IMR-90 (cell line): ENCODE measurements around the gene SMIM24. TPM values are rescaled to one million over a fixed set of nuclear protein-coding genes. Genes with fewer than 3 reads are reported as not detected.

Source experiments
- ATAC-seq: fragments of 200-7000 bp; cut with Tn5 transposase; 2 replicates; pipeline ENCODE4 v1.9.1; 2020; ENCODE audit warnings: low read depth, mild to moderate bottlenecking, moderate library complexity
- BruUV-seq: library from RNA; stranded (reverse); fragments of 400-500 nt; replicated peaks from 2 replicates; lab custom pipeline; 2021; lab: Mats Ljungman, UMichigan
- CTCF ChIA-PET: fragments of 300-600 bp; formaldehyde crosslinking; extraction: SDS; loops from one replicate; lab custom pipeline; 2021; ENCODE audit warnings: antibody characterized with exemption; lab: Yijun Ruan, JAX
- POLR2A ChIA-PET: fragments of 300-600 bp; sonication (Branson Sonifier 250); formaldehyde crosslinking; loops from one replicate; lab custom pipeline; 2022; ENCODE audit warnings: antibody characterized with exemption; ENCODE audit not compliant: unreplicated experiment; lab: Charles Lee
- DNase-seq: peaks from one replicate; pipeline ENCODE4 v3.0.0; 2013
- H2AFZ ChIP-seq: replicated peaks from 2 replicates; pipeline ENCODE3; 2013; ENCODE audit warnings: low read length, mild to moderate bottlenecking; ENCODE audit not compliant: poor library complexity
- H2AK5ac ChIP-seq: 2 replicates; pipeline ENCODE4 v1.6.1; 2013; ENCODE audit warnings: low read depth, low read length, inconsistent platforms
- H2AK9ac ChIP-seq: replicated peaks from 2 replicates; pipeline ENCODE3; 2013; ENCODE audit warnings: mild to moderate bottlenecking, low read depth, low read length, moderate library complexity; ENCODE audit not compliant: poor library complexity
- H2BK120ac ChIP-seq: 2 replicates; pipeline ENCODE4 v1.6.1; 2013; ENCODE audit warnings: low read depth, low read length, inconsistent platforms
- H2BK15ac ChIP-seq: 3 replicates; pipeline ENCODE4 v1.6.1; 2013; ENCODE audit warnings: low read depth, low read length, inconsistent platforms
- H2BK20ac ChIP-seq: 2 replicates; pipeline ENCODE4 v1.6.1; 2013; ENCODE audit warnings: low read depth, mild to moderate bottlenecking, inconsistent platforms, low read length, moderate library complexity
- H2BK5ac ChIP-seq: 2 replicates; pipeline ENCODE4 v1.6.1; 2013; ENCODE audit warnings: mild to moderate bottlenecking, low read depth, low read length, inconsistent platforms; ENCODE audit not compliant: poor library complexity, severe bottlenecking
- H3K14ac ChIP-seq: replicated peaks from 2 replicates; pipeline ENCODE4 v1.6.1; 2013; ENCODE audit warnings: low read depth, low read length, inconsistent platforms
- H3K18ac ChIP-seq: 2 replicates; pipeline ENCODE4 v1.6.1; 2013; ENCODE audit warnings: low read depth, low read length, control low read depth
- H3K23ac ChIP-seq: 2 replicates; pipeline ENCODE4 v1.6.1; 2013; ENCODE audit warnings: low read depth, low read length, inconsistent platforms
- H3K27ac ChIP-seq: 2 replicates; pipeline ENCODE4 v1.5.1; 2013; ENCODE audit warnings: mild to moderate bottlenecking, control low read depth, low read length; ENCODE audit not compliant: insufficient read depth
- H3K27me3 ChIP-seq: 2 replicates; pipeline ENCODE4 v1.6.1; 2013; ENCODE audit warnings: low read length; ENCODE audit not compliant: control insufficient read depth, insufficient read depth
- H3K36me3 ChIP-seq: 2 replicates; pipeline ENCODE4 v1.6.1; 2013; ENCODE audit warnings: low read length, mixed read lengths; ENCODE audit not compliant: control insufficient read depth, insufficient read depth
- H3K4ac ChIP-seq: 2 replicates; pipeline ENCODE4 v1.6.1; 2013; ENCODE audit warnings: low read depth, low read length, inconsistent platforms
- H3K4me1 ChIP-seq: 2 replicates; pipeline ENCODE4 v1.6.1; 2013; ENCODE audit warnings: low read length, mixed read lengths; ENCODE audit not compliant: control insufficient read depth, insufficient read depth
- H3K4me2 ChIP-seq: 2 replicates; pipeline ENCODE4 v1.6.1; 2013; ENCODE audit warnings: low read depth, mild to moderate bottlenecking, control low read depth, low read length, moderate library complexity
- H3K4me3 ChIP-seq: 2 replicates; pipeline ENCODE4 v1.5.1; 2013; ENCODE audit warnings: low read depth, mild to moderate bottlenecking, control low read depth, low read length, moderate library complexity; ENCODE audit not compliant: insufficient read depth
- H3K56ac ChIP-seq: 2 replicates; pipeline ENCODE4 v1.6.1; 2013; ENCODE audit warnings: low read length, inconsistent platforms; ENCODE audit not compliant: insufficient read depth; ENCODE audit errors: extremely low read depth
- H3K79me1 ChIP-seq, 2 experiments: 2 replicates each; pipeline ENCODE4 v1.6.1; 2013; ENCODE audit warnings: low read length in 2 of 2, inconsistent platforms in 1 of 2, low read depth in 1 of 2
- H3K9ac ChIP-seq: 2 replicates; pipeline ENCODE4 v1.6.1; 2013; ENCODE audit warnings: low read depth, low read length, control low read depth
- H3K9me1 ChIP-seq: 2 replicates; pipeline ENCODE4 v1.6.1; 2013; ENCODE audit warnings: low read length, inconsistent platforms; ENCODE audit not compliant: insufficient read depth
- H3K9me3 ChIP-seq: 2 replicates; pipeline ENCODE4 v1.6.1; 2013; ENCODE audit warnings: low read length; ENCODE audit not compliant: control insufficient read depth, insufficient read depth
- H4K20me1 ChIP-seq: 2 replicates; pipeline ENCODE4 v1.6.1; 2013; ENCODE audit warnings: low read length, inconsistent platforms; ENCODE audit not compliant: insufficient read depth
- H4K5ac ChIP-seq: 2 replicates; pipeline ENCODE4 v1.6.1; 2013; ENCODE audit warnings: mild to moderate bottlenecking, low read depth, low read length, control low read depth
- H4K8ac ChIP-seq, 2 experiments: 2 replicates each; pipeline ENCODE4 v1.6.1; 2013; ENCODE audit warnings: low read depth in 2 of 2, low read length in 2 of 2, control low read depth in 1 of 2, inconsistent platforms in 1 of 2
- H4K91ac ChIP-seq: 2 replicates; pipeline ENCODE4 v1.6.1; 2013; ENCODE audit warnings: low read depth, low read length, inconsistent platforms; ENCODE audit not compliant: insufficient read depth
- MXI1 ChIP-seq: IDR thresholded peaks from 2 replicates; pipeline ENCODE4 v1.6.1; 2012; ENCODE audit warnings: low read depth, mild to moderate bottlenecking, low read length, moderate library complexity, borderline replicate concordance
- WGBS, 2 experiments: methylation state at CpG; one replicate each; pipeline versions ENCODE4 v1.1.5 to v1.1.7; 2013; ENCODE audit warnings: missing lambda C conversion rate in 2 of 2; ENCODE audit not compliant: insufficient read length in 1 of 2; ENCODE audit errors: extremely low coverage in 2 of 2; 5-methylcytosine and 5-hydroxymethylcytosine counted together
- dilution Hi-C: fragments of 300-500 bp; cut with HindIII; formaldehyde crosslinking; loops from one replicate; pipeline ENCODE4 v1.14.3; 2018; ENCODE audit warnings: low sequenced_read_pairs; ENCODE audit not compliant: unreplicated experiment
- in situ Hi-C: fragments of 300-500 bp; cut with MboI; formaldehyde crosslinking; loops from 3 replicates; pipeline ENCODE4 v1.14.3; 2019; ENCODE audit warnings: low sequenced_read_pairs, inconsistent platforms, mixed read lengths
- intact Hi-C: fragments of 100-400 bp; cut with micrococcal nuclease; formaldehyde crosslinking; loops from 2 replicates; pipeline ENCODE4 v1.10.0; 2022
- polyA plus RNA-seq, 3 experiments: library from polyadenylated mRNA; depleted of rRNA; stranded (reverse); fragments of >200 nt; gene quantifications; 2 replicates each; pipeline ENCODE4 v1.2.3, GENCODE V29; 2012; ENCODE audit warnings: low replicate concordance in 1 of 3
- total RNA-seq: library from RNA; depleted of rRNA; stranded (reverse); fragments of >200 nt; gene quantifications from 2 replicates; pipeline ENCODE4 v1.2.3, GENCODE V29; 2012

The SMIM24 gene
- total and polyA plus RNA-seq, 2 of the 4 experiments (the other 2 are of a cell fraction), result not detected

DNA sequence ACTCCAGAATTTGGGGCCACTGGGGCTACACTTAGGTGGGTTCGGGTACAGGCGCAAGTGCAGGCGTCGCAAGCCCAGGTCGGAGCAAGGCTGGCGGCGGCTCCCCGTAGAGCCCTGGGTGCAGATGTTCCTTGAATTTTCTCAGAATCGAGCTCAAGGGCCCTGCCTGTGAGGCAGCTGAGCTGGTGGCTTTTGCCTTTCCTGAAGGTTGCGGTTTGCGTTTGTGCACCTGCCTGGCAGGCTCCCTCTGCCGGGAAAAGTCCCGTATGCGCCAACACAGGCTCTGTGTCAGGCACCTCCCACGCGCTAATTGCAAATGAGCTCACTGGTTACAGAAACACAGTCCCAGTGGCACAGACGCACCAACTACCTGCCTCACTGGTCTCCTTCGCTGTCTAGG, 14.2 kb upstream of the SMIM24 start:
- no TSS peak for BruUV-seq
- no peak overlapping the region for H3K4me2 ChIP-seq
- no peak overlapping the region for H2AK5ac ChIP-seq
- POLR2A ChIA-PET, result no interaction called here
- H4K91ac ChIP-seq, result no peak overlapping the region
- H3K36me3 ChIP-seq, result peaks cover 31% of the 10 kb centered on the region
- H4K8ac ChIP-seq, result no peak overlapping the region
- no peak overlapping the region for H2BK5ac ChIP-seq
- no peak overlapping the region for H3K18ac ChIP-seq
- H3K9ac ChIP-seq, result no peak overlapping the region
- no peaks in the 10 kb centered on the region for H4K20me1 ChIP-seq
- no peaks in the 10 kb centered on the region for H3K9me3 ChIP-seq
- intact Hi-C loops (no loop called here), dilution Hi-C loops (no loop called here), in situ Hi-C loops (loop anchor here (25.0 kb wide), 1 partner anchor 532 kb away; no protein-coding TSS in a partner anchor)
- H3K27ac ChIP-seq, result no peak overlapping the region
- no peak overlapping the region for H2AK9ac ChIP-seq
- WGBS, 2 experiments, result 97% methylated on average over 16 of the region's 18 CpGs; no CpG with 5 or more reads in 1 of the 2 experiments
- DNase-seq (no peak), ATAC-seq (no peak)
- peaks cover under 1 to 31% of the 10 kb centered on the region in 2 experiments; a peak in 3 of 4 replicates for H3K79me1 ChIP-seq
- H3K9me1 ChIP-seq, result peaks cover under 1% of the 10 kb centered on the region; the same call in 1 of the 2 replicates
- CTCF ChIA-PET, result no interaction called here
- no peak overlapping the region for H2BK20ac ChIP-seq
- H2BK120ac ChIP-seq, result no peak overlapping the region
- H3K14ac ChIP-seq, result no peak overlapping the region
- H3K4me1 ChIP-seq, result no peaks in the 10 kb centered on the region
- H3K4ac ChIP-seq, result no peak overlapping the region
- no peak overlapping the region for H2BK15ac ChIP-seq
- H4K5ac ChIP-seq, result no peak overlapping the region
- no peak overlapping the region for H3K56ac ChIP-seq
- H3K4me3 ChIP-seq, result no peak overlapping the region
- H3K27me3 ChIP-seq, result no peaks in the 10 kb centered on the region
- H3K23ac ChIP-seq, result no peak overlapping the region
- H2AFZ ChIP-seq, result no peak overlapping the region
- TF ChIP-seq MXI1, result no peak
